Testis (tissue), 2 donors: ENCODE results near the gene FGFBP3.

Source experiments
- POLR2A ChIP-seq: fragments of 450-650 bp; IDR thresholded peaks from one replicate; pipeline ENCODE4 v1.6.1; 2017; ENCODE audit warnings: antibody characterized with exemption, mild to moderate bottlenecking, moderate library complexity
- TF ChIP-seq, protein P1 (sequence below), 3 experiments: fragments of 450-650 bp in 2 of 3; fragments of 200-600 bp in 1 of 3; sonication (generic) in 1 of 3; IDR thresholded peaks; one replicate each; pipeline ENCODE4 v1.5.1; 2016 to 2019; ENCODE audit warnings: antibody characterized with exemption in 3 of 3, mild to moderate bottlenecking in 2 of 3, moderate library complexity in 1 of 3

DNA sequence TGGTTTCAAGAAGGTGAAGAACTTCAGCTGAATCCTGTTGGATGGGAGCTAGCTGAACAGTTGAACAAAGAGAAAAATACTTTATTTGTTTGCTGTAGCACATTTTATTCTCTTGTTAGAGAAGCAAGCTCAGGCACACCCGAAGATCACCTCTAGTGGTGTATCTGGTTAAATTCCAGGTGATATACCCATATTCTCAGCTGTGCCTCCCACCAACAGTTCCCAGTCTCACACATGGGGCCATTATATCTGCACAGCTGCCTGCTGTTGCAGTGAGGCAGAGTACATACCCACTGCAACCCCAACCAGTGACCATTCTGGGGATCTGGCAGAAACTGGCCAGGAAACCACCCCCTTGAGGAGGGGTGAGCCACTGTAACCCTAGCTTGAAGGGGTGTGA is 23.5 kb upstream of the FGFBP3 start:
- TF ChIP-seq, protein P1, sequence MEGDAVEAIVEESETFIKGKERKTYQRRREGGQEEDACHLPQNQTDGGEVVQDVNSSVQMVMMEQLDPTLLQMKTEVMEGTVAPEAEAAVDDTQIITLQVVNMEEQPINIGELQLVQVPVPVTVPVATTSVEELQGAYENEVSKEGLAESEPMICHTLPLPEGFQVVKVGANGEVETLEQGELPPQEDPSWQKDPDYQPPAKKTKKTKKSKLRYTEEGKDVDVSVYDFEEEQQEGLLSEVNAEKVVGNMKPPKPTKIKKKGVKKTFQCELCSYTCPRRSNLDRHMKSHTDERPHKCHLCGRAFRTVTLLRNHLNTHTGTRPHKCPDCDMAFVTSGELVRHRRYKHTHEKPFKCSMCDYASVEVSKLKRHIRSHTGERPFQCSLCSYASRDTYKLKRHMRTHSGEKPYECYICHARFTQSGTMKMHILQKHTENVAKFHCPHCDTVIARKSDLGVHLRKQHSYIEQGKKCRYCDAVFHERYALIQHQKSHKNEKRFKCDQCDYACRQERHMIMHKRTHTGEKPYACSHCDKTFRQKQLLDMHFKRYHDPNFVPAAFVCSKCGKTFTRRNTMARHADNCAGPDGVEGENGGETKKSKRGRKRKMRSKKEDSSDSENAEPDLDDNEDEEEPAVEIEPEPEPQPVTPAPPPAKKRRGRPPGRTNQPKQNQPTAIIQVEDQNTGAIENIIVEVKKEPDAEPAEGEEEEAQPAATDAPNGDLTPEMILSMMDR (IDR thresholded peaks at IDR 0.05) = no peak
- TF ChIP-seq POLR2A = no peak
